Keratinocyte (primary cell): ENCODE results near the gene TENM4. TPM values are rescaled to one million over a fixed set of nuclear protein-coding genes. Genes with fewer than 3 reads are reported as not detected.

Experiments
- DNase-seq: peaks from one replicate; pipeline ENCODE4 v3.0.0-alpha.2; 2011; ENCODE audit warnings: low read depth, missing footprints, low spot score
- FAIRE-seq: peaks from 2 replicates; lab custom pipeline; 2011; peaks lifted over from hg19 to GRCh38; lab: Jason Lieb, UNC
- H2AFZ ChIP-seq: 2 replicates; pipeline ENCODE4 v1.6.0; 2012; ENCODE audit warnings: low read length, control low read depth, inconsistent platforms; ENCODE audit not compliant: control insufficient read depth
- H3K27ac ChIP-seq: 2 replicates; pipeline ENCODE4 v1.5.1; 2011; ENCODE audit warnings: low read length; ENCODE audit not compliant: control insufficient read depth, insufficient read depth
- H3K27me3 ChIP-seq: 3 replicates; pipeline ENCODE4 v1.6.0; 2011; ENCODE audit warnings: low read length; ENCODE audit not compliant: control insufficient read depth, insufficient read depth; ENCODE audit errors: extremely low read depth
- H3K36me3 ChIP-seq, 2 experiments: 2 replicates in 1 of 2; 3 replicates in 1 of 2; pipeline ENCODE4 v1.5.1; 2011; ENCODE audit warnings: low read length in 2 of 2, mild to moderate bottlenecking in 1 of 2; ENCODE audit not compliant: control insufficient read depth in 2 of 2, insufficient read depth in 2 of 2; ENCODE audit errors: extremely low read depth in 1 of 2
- H3K4me1 ChIP-seq: 3 replicates; pipeline ENCODE4 v1.5.1; 2011; ENCODE audit warnings: low read length; ENCODE audit not compliant: control insufficient read depth, insufficient read depth; ENCODE audit errors: extremely low read depth
- H3K4me2 ChIP-seq: 3 replicates; pipeline ENCODE4 v1.6.0; 2011; ENCODE audit warnings: low read depth, low read length; ENCODE audit not compliant: control insufficient read depth, insufficient read depth; ENCODE audit errors: extremely low read depth
- H3K4me3 ChIP-seq, 3 experiments: fragments of 200-600 bp in 1 of 3; sonication (generic) in 1 of 3; 2 replicates in 2 of 3; 3 replicates in 1 of 3; pipeline ENCODE4 v1.5.1; 2011 to 2016; ENCODE audit warnings: low read length in 3 of 3, mild to moderate bottlenecking in 3 of 3, control low read depth in 2 of 3, inconsistent platforms in 1 of 3, low read depth in 1 of 3, mixed read lengths in 1 of 3, mixed run types in 1 of 3, moderate library complexity in 1 of 3; ENCODE audit not compliant: control insufficient read depth in 2 of 3, insufficient read depth in 2 of 3; ENCODE audit errors: extremely low read depth in 1 of 3
- H3K79me2 ChIP-seq: 2 replicates; pipeline ENCODE4 v1.6.0; 2012; ENCODE audit warnings: low read length; ENCODE audit not compliant: control insufficient read depth, insufficient read depth
- H3K9ac ChIP-seq: 3 replicates; pipeline ENCODE4 v1.6.0; 2011; ENCODE audit warnings: low read length; ENCODE audit not compliant: control insufficient read depth, insufficient read depth; ENCODE audit errors: extremely low read depth
- H3K9me1 ChIP-seq: 3 replicates; pipeline ENCODE4 v1.6.0; 2011; ENCODE audit warnings: low read length; ENCODE audit not compliant: control insufficient read depth, insufficient read depth; ENCODE audit errors: extremely low read depth
- H3K9me3 ChIP-seq: 2 replicates; pipeline ENCODE4 v1.5.1; 2012; ENCODE audit warnings: low read depth, low read length; ENCODE audit not compliant: control insufficient read depth
- H4K20me1 ChIP-seq: 3 replicates; pipeline ENCODE4 v1.6.0; 2011; ENCODE audit warnings: low read length; ENCODE audit not compliant: control insufficient read depth, insufficient read depth; ENCODE audit errors: extremely low read depth
- CTCF ChIP-seq, 3 experiments: IDR thresholded peaks in 1 of 3; conservative IDR thresholded peaks in 1 of 3; optimal IDR thresholded peaks in 1 of 3; 2 replicates in 2 of 3; 3 replicates in 1 of 3; pipeline versions ENCODE3 to v1.5.1; 2011; ENCODE audit warnings: low read length in 3 of 3, mild to moderate bottlenecking in 3 of 3, moderate library complexity in 2 of 3, control low read depth in 1 of 3, inconsistent platforms in 1 of 3; ENCODE audit not compliant: insufficient read depth in 2 of 3; ENCODE audit errors: extremely low read depth in 1 of 3
- EZH2 ChIP-seq: IDR thresholded peaks from one replicate; pipeline ENCODE4 v1.6.1; 2012; ENCODE audit warnings: inconsistent platforms, mild to moderate bottlenecking, low read length, moderate library complexity
- dilution Hi-C: fragments of 300-500 bp; cut with MboI; formaldehyde crosslinking; loops from one replicate; pipeline ENCODE4 v1.7.0; 2020; ENCODE audit warnings: low sequenced_read_pairs; ENCODE audit not compliant: extremely low pct_ligation_motif_present
- polyA plus RNA-seq, 5 experiments: library from polyadenylated mRNA; depleted of rRNA in 3 of 5; stranded (reverse) in 3 of 5; stranded (forward) in 1 of 5; unstranded in 1 of 5; fragments of >200 nt; gene quantifications; 1 replicate in 1 of 5; 2 replicates in 3 of 5; 3 replicates in 1 of 5; pipeline versions ENCODE4 v1.2.1 to v1.2.3, GENCODE V29; 2011 to 2012; ENCODE audit warnings: missing spikeins in 2 of 5, low read depth in 1 of 5, low replicate concordance in 1 of 5

TENM4 gene
- polyA plus RNA-seq, 1 donor (not counting 4 experiments of a cell fraction or from before 2014, with no cell fraction given), result 3.5 TPM

GRCh38 chr11:78727816-78728215, 713.0 kb downstream of the TENM4 start:
- H3K9me3 ChIP-seq, result no peaks in the 10 kb centered on the region
- H3K4me1 ChIP-seq, result peaks cover 4% of the 10 kb centered on the region
- FAIRE-seq (no peak), DNase-seq (no peak)
- H4K20me1 ChIP-seq, result no peaks in the 10 kb centered on the region
- peaks cover 0 to 6% of the 10 kb centered on the region in 2 experiments for H3K36me3 ChIP-seq
- H3K4me2 ChIP-seq, result no peak overlapping the region
- no peak overlapping the region for H3K4me3 ChIP-seq
- dilution Hi-C loops, result no loop called here
- no peaks in the 10 kb centered on the region for H3K27me3 ChIP-seq
- no peaks in the 10 kb centered on the region for H3K9me1 ChIP-seq
- H2AFZ ChIP-seq, result no peak overlapping the region
- H3K27ac ChIP-seq, result no peak overlapping the region
- no peak for TF ChIP-seq CTCF (optimal IDR thresholded peaks at IDR 0.05 in 1 of 3, IDR thresholded peaks at IDR 0.05 in 1 of 3, conservative IDR thresholded peaks at IDR 0.05 in 1 of 3; ENCODE audit: extremely low read depth in 1 of 3, insufficient read depth in 2 of 3, low read length in 3 of 3)
- TF ChIP-seq EZH2, result no peak
- H3K9ac ChIP-seq, result no peak overlapping the region
- H3K79me2 ChIP-seq, result no peaks in the 10 kb centered on the region

GRCh38 chr11:78725200-78725599, 715.6 kb downstream of the TENM4 start:
- no peak for DNase-seq
- no peak overlapping the region for H3K9ac ChIP-seq
- peaks cover 12% of the 10 kb centered on the region for H3K4me1 ChIP-seq
- dilution Hi-C loops, result no loop called here
- no peaks in the 10 kb centered on the region for H3K79me2 ChIP-seq
- no peak overlapping the region for H2AFZ ChIP-seq
- H3K36me3 ChIP-seq, result peaks cover 0 to 10% of the 10 kb centered on the region in 2 experiments
- H4K20me1 ChIP-seq, result no peaks in the 10 kb centered on the region
- peak; percentile 5 for FAIRE-seq
- no peaks in the 10 kb centered on the region for H3K9me1 ChIP-seq
- no peak overlapping the region for H3K27ac ChIP-seq
- no peaks in the 10 kb centered on the region for H3K27me3 ChIP-seq
- TF ChIP-seq CTCF (optimal IDR thresholded peaks at IDR 0.05 in 1 of 3, IDR thresholded peaks at IDR 0.05 in 1 of 3, conservative IDR thresholded peaks at IDR 0.05 in 1 of 3; ENCODE audit: extremely low read depth in 1 of 3, insufficient read depth in 2 of 3, low read length in 3 of 3) (no peak), EZH2 (no peak)
- no peak overlapping the region for H3K4me2 ChIP-seq
- H3K9me3 ChIP-seq, result no peaks in the 10 kb centered on the region
- no peak overlapping the region for H3K4me3 ChIP-seq
